ENCODE data around the gene MYO1B. TPM values are rescaled to one million over a fixed set of nuclear protein-coding genes. Genes with fewer than 3 reads are reported as not detected.

The MYO1B gene
- total and polyA plus RNA-seq, 2 donors from 2014 or later = 24.5 to 64.8 TPM

DNA sequence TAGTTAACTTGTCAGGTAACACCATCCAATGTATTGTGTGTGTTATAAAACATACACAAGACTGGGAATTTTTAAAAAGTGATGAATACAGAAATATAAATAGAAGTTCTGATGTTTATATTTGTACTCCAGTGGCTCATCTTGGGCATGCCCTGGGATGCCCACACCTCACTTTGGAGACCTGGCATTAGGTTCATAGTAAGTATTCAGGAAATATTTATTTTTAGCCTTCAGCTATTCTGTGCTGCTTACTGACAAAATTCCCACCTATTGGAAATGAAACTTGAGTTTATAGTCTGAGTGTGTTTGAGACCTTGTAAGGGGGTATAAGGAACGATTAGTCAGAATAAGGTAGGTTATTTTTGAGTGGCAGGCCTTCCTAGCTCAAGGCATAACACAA, 67.5 kb downstream of the MYO1B start:
- no peak overlapping the region for H3K4me3 ChIP-seq (ENCODE audit: low read length in 3 of 3)
- H3K27me3 ChIP-seq (ENCODE audit: control insufficient read depth, insufficient read depth, low read length) = no peaks in the 10 kb centered on the region
- no peaks in the 10 kb centered on the region for H3K9me3 ChIP-seq (ENCODE audit: control insufficient read depth in 2 of 3, insufficient read depth in 1 of 3, low read length in 3 of 3)
- no peaks in the 10 kb centered on the region for H3K4me1 ChIP-seq (ENCODE audit: control insufficient read depth in 2 of 3, insufficient read depth in 2 of 3, low read depth in 1 of 3, low read length in 3 of 3)
- no peak overlapping the region for H3K27ac ChIP-seq (ENCODE audit: low read depth in 2 of 2, low read length in 2 of 2)
- H3K9ac ChIP-seq (ENCODE audit: low read length in 3 of 3) = no peak overlapping the region
- DNase-seq (no peak), FAIRE-seq (no peak)
- TF ChIP-seq, protein P1, sequence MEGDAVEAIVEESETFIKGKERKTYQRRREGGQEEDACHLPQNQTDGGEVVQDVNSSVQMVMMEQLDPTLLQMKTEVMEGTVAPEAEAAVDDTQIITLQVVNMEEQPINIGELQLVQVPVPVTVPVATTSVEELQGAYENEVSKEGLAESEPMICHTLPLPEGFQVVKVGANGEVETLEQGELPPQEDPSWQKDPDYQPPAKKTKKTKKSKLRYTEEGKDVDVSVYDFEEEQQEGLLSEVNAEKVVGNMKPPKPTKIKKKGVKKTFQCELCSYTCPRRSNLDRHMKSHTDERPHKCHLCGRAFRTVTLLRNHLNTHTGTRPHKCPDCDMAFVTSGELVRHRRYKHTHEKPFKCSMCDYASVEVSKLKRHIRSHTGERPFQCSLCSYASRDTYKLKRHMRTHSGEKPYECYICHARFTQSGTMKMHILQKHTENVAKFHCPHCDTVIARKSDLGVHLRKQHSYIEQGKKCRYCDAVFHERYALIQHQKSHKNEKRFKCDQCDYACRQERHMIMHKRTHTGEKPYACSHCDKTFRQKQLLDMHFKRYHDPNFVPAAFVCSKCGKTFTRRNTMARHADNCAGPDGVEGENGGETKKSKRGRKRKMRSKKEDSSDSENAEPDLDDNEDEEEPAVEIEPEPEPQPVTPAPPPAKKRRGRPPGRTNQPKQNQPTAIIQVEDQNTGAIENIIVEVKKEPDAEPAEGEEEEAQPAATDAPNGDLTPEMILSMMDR (IDR thresholded peaks at IDR 0.05; ENCODE audit: borderline replicate concordance, extremely low read depth, insufficient read depth) = no peak
- intact Hi-C loops (cut with DNase I) = no loop called here
- H3K36me3 ChIP-seq (ENCODE audit: control insufficient read depth in 2 of 3, insufficient read depth in 3 of 3, low read length in 3 of 3) = no peaks in the 10 kb centered on the region

DNA sequence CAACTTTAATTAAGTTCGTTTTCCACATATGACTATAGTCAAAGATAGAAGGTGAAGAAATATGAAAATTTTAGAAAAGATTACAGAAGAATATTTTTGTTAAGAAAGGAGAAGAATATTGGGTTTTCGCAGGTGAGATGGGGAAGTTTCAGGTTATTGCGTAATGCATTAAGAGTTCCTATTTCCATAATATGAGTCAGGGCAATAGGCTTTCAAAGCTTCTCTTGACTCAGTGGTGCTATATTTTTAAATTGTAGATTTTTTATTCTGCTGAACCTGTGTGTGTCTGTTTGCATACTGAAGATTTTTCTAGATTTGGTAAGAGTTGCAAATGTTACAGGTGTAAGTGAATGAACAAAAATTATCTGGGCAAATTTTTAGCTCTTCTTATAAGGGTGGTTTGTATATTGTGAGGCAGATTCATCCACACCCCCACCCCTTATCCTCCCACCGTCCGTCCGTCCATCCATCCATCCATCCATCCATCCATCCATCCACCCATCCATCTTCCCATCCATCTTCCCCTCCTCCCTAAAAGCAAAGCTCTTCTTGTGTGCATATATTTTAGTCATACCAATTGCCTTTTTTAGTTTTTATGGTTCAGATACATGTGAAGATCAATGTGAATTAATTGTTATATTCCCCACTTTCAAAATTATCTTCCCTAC, 69.6 kb downstream of the MYO1B start:
- H3K4me3 ChIP-seq (ENCODE audit: low read length in 3 of 3) = no peak overlapping the region
- H3K9me3 ChIP-seq (ENCODE audit: control insufficient read depth in 2 of 3, insufficient read depth in 1 of 3, low read length in 3 of 3) = no peaks in the 10 kb centered on the region
- peaks cover 0 to 8% (median 2%) of the 10 kb centered on the region in 3 donors for H3K4me1 ChIP-seq (ENCODE audit: control insufficient read depth in 2 of 3, insufficient read depth in 2 of 3, low read depth in 1 of 3, low read length in 3 of 3)
- H3K27me3 ChIP-seq (ENCODE audit: control insufficient read depth, insufficient read depth, low read length) = no peaks in the 10 kb centered on the region
- no peak overlapping the region for H3K9ac ChIP-seq (ENCODE audit: low read length in 3 of 3)
- FAIRE-seq (no peak), DNase-seq (no peak)
- TF ChIP-seq, protein P1 (IDR thresholded peaks at IDR 0.05; ENCODE audit: borderline replicate concordance, extremely low read depth, insufficient read depth) = no peak
- no peaks in the 10 kb centered on the region for H3K36me3 ChIP-seq (ENCODE audit: control insufficient read depth in 2 of 3, insufficient read depth in 3 of 3, low read length in 3 of 3)
- intact Hi-C loops (cut with DNase I) = no loop called here
- no peak overlapping the region for H3K27ac ChIP-seq (ENCODE audit: low read depth in 2 of 2, low read length in 2 of 2)

DNA sequence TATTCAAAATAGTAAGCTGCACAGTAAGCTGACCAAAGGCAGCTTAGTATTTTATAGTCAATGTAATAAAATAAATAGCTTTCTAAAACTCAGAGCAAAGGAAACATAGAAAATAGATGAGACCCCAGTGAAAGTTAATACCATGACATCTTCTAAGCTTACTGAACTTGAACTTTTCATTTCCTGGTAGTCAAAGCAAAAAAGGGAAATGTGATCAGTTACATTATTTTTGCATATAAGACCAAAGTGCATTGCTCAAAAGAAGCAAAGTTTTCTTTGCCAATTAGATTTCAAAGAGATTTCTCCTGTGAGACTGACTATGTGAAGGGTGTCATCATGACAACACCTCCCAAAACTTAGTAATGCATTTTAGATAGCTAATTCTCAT, 70.2 kb downstream of the MYO1B start:
- no peak overlapping the region for H3K4me3 ChIP-seq (ENCODE audit: low read length in 3 of 3)
- H3K27ac ChIP-seq (ENCODE audit: low read depth in 2 of 2, low read length in 2 of 2) = no peak overlapping the region
- no peak overlapping the region for H3K9ac ChIP-seq (ENCODE audit: low read length in 3 of 3)
- DNase-seq (peak in 1 of 5 donors; percentile 22), FAIRE-seq (no peak)
- no peaks in the 10 kb centered on the region for H3K27me3 ChIP-seq (ENCODE audit: control insufficient read depth, insufficient read depth, low read length)
- H3K4me1 ChIP-seq (ENCODE audit: control insufficient read depth in 2 of 3, insufficient read depth in 2 of 3, low read depth in 1 of 3, low read length in 3 of 3) = peaks cover 0 to 8% (median 2%) of the 10 kb centered on the region in 3 donors
- TF ChIP-seq, protein P1 (IDR thresholded peaks at IDR 0.05; ENCODE audit: borderline replicate concordance, extremely low read depth, insufficient read depth) = no peak
- H3K9me3 ChIP-seq (ENCODE audit: control insufficient read depth in 2 of 3, insufficient read depth in 1 of 3, low read length in 3 of 3) = no peaks in the 10 kb centered on the region
- H3K36me3 ChIP-seq (ENCODE audit: control insufficient read depth in 2 of 3, insufficient read depth in 3 of 3, low read length in 3 of 3) = no peaks in the 10 kb centered on the region
- intact Hi-C loops (cut with DNase I) = no loop called here
